GM12891 (cell line): ENCODE results near the gene GABRR3.

Experiments used
- DNase-seq: peaks from one replicate; pipeline ENCODE4 v3.0.0; 2011; ENCODE audit warnings: low spot score; ENCODE audit not compliant: insufficient read length
- FAIRE-seq: peaks from 2 replicates; lab custom pipeline; 2011; peaks lifted over from hg19 to GRCh38; lab: Jason Lieb, UNC
- PAX5 ChIP-seq: IDR thresholded peaks from 2 replicates; pipeline ENCODE4 v1.6.1; 2011; ENCODE audit warnings: low read length, moderate library complexity, mild to moderate bottlenecking; ENCODE audit not compliant: insufficient read depth, severe bottlenecking
- POLR2A ChIP-seq: IDR thresholded peaks from 2 replicates; pipeline ENCODE4 v1.6.1; 2011; ENCODE audit warnings: low read depth, low read length, control low read depth
- POLR2AphosphoS5 ChIP-seq: IDR thresholded peaks from 2 replicates; pipeline ENCODE4 v1.6.1; 2011; ENCODE audit warnings: low read depth, low read length, control low read depth
- POU2F2 ChIP-seq: IDR thresholded peaks from 2 replicates; pipeline ENCODE4 v1.6.1; 2011; ENCODE audit warnings: low read depth, mild to moderate bottlenecking, control low read depth, low read length, moderate library complexity
- SPI1 ChIP-seq: IDR thresholded peaks from 2 replicates; pipeline ENCODE4 v1.6.1; 2011; ENCODE audit warnings: low read depth, low read length, control low read depth
- TAF1 ChIP-seq: IDR thresholded peaks from 2 replicates; pipeline ENCODE4 v1.6.1; 2011; ENCODE audit warnings: low read depth, low read length, control low read depth

The GABRR3 gene

GRCh38 chr3:98010194-98010882 is 24.8 kb downstream of the GABRR3 start:
- DNase-seq (no peak), FAIRE-seq (no peak)
- no peak for TF ChIP-seq TAF1
- no peak for TF ChIP-seq POLR2AphosphoS5
- no peak for TF ChIP-seq POU2F2
- TF ChIP-seq PAX5, result no peak
- no peak for TF ChIP-seq SPI1
- no peak for TF ChIP-seq POLR2A

DNA sequence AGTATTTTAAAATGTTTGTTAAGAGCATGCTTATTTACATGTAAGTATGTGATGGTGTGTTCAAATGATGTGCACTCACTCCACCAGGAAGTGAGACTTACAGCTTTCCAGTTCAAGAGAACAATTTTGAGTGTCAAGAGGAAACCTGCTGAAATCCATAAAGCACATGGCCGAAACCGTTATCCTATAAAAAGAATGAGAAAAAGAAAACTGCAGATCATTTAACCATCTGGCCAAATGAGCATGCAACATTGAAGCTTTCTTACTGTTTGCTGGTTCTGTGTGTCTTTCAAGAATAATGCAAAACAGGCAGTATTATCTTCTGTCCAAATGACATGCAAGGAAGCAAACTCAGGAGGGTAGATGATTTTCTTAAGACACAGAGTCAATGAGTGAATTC is 26.3 kb downstream of the GABRR3 start:
- TF ChIP-seq POLR2AphosphoS5 (no peak), PAX5 (no peak), TAF1 (no peak), POLR2A (no peak), SPI1 (peak; percentile 62)
- DNase-seq, result no peak
- peak; percentile 76 for FAIRE-seq

- TF ChIP-seq POLR2AphosphoS5 (no peak), POU2F2 (no peak), SPI1 (no peak), TAF1 (no peak), POLR2A (no peak), PAX5 (no peak)
- FAIRE-seq, result no peak
- DNase-seq, result no peak
These were observed 29.7 kb downstream of the GABRR3 start for GRCh38 chr3:98005438-98005837.

- FAIRE-seq (no peak), DNase-seq (no peak)
These were observed 30.4 kb downstream of the GABRR3 start for GRCh38 chr3:98004721-98005120.

DNA sequence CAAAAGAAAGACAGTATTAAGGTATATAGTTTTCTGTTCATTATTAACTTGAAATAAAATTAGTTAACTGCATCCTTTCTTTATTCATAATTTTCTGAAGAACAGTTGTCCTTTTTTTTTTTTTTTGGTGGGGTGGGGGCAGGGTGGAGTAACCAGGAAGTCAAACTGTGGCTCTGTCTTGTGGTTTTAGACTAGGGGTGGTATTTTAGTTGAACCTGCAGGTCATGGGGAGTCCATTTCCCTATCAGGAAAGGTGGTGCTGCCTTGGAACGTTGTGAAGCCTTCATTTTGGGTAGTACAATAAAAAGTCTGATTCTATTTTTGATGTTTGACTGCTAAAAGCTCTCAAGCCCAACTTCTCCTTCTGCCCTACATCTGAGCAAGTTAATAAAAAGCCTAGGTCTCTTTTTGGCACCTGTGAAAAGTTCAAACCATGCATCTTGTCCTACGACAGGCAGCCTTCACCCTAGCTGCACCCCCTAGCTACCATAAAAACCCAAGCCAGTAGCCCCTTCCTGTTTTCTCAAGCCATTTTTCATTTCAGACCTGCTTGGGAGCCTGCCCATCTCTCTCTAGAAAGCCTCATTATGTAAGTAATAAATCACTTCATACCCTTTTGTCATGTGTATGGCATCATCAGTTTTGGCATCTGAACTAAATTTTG is 31.7 kb downstream of the GABRR3 start:
- TF ChIP-seq POU2F2 (no peak), SPI1 (peak; percentile 55)
- FAIRE-seq, result peak; percentile 78
- DNase-seq, result no peak

More at GRCh38 chr3:98004721-98005120, 30.4 kb downstream of the GABRR3 start:
- TF ChIP-seq POLR2A, result no peak
- TF ChIP-seq POLR2AphosphoS5, result no peak
- no peak for TF ChIP-seq SPI1
- no peak for TF ChIP-seq POU2F2
- TF ChIP-seq TAF1, result no peak
- no peak for TF ChIP-seq PAX5

- DNase-seq (no peak), FAIRE-seq (no peak)
- TF ChIP-seq SPI1, result no peak
These were observed 32.4 kb downstream of the GABRR3 start for GRCh38 chr3:98002717-98003116.

DNA sequence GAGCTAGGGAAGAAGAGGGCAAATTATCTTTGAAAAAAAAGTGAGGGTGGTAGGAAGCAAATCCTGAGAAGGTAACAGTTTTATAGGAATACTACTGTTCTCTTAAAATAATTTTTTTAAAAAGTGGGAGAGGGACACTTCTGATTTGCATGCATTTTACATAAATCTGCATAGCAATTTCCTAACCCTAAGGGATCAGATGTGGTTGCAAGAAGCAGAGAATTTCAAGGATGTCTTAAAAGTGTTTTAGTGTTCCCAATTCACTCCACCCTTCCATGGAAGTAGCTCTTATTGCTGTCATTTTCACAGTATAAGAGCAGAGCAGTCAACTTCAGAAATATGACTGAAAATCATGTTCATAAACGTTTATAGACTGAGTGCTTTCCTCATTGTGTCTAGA is 35.1 kb downstream of the GABRR3 start:
- no peak for FAIRE-seq
- no peak for DNase-seq
- TF ChIP-seq SPI1 (no peak), POU2F2 (no peak), POLR2AphosphoS5 (no peak), POLR2A (no peak), PAX5 (no peak), TAF1 (no peak)

- TF ChIP-seq SPI1, result no peak
- TF ChIP-seq POU2F2, result no peak
- TF ChIP-seq PAX5, result no peak
- TF ChIP-seq POLR2AphosphoS5, result no peak
- no peak for TF ChIP-seq TAF1
- no peak for TF ChIP-seq POLR2A
- DNase-seq (no peak), FAIRE-seq (no peak)
These were observed 36.0 kb downstream of the GABRR3 start for GRCh38 chr3:97999103-97999502.

DNA sequence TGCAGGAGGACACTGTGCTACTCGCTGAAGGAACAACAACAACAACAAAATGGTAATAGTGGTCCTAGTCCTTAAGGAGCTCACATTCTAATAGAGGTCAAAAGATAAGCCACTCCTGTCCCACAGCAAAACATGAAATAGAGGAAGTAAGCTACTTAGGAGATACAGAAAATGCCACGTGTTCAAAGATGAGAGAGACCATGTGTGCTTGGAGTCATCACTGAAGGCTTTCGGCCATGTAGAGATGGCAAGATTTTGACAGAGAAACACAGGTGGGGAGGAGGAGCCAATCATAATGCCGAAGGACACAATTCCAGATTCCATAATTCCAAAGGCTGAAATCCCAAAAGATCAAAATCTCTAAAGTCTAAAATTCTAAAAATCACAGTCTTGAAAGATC is 38.1 kb downstream of the GABRR3 start:
- FAIRE-seq (peak; percentile 35), DNase-seq (no peak)
- no peak for TF ChIP-seq SPI1
- TF ChIP-seq TAF1, result no peak
- TF ChIP-seq POU2F2, result no peak
- TF ChIP-seq POLR2A, result no peak
- no peak for TF ChIP-seq POLR2AphosphoS5
- TF ChIP-seq PAX5, result no peak

GRCh38 chr3:97994328-97994945 is 40.7 kb downstream of the GABRR3 start:
- TF ChIP-seq POLR2AphosphoS5, result no peak
- TF ChIP-seq POU2F2, result no peak
- TF ChIP-seq TAF1, result no peak
- TF ChIP-seq PAX5, result no peak
- no peak for TF ChIP-seq SPI1
- no peak for TF ChIP-seq POLR2A
- DNase-seq (no peak), FAIRE-seq (no peak)
